Gastroesophageal sphincter (tissue), 3 donors: Measurements from ENCODE around the gene PKHD1.

Experiments used
- POLR2A ChIP-seq, 2 donors: fragments of 450-650 bp; IDR thresholded peaks; one replicate each; pipeline ENCODE4 v1.6.1; 2017; ENCODE audit warnings: antibody characterized with exemption in 2 of 2, mild to moderate bottlenecking in 2 of 2, moderate library complexity in 1 of 2
- POLR2AphosphoS5 ChIP-seq: sonication (generic); formaldehyde crosslinking; IDR thresholded peaks from one replicate; pipeline ENCODE4 v1.6.1; 2017; ENCODE audit warnings: antibody characterized with exemption
- TF ChIP-seq, protein P1 (sequence below), 4 experiments: fragments of 200-600 bp in 2 of 4; fragments of 450-650 bp in 2 of 4; sonication (generic) in 1 of 4; IDR thresholded peaks; one replicate each; pipeline ENCODE4 v1.5.1; 2017 to 2019; ENCODE audit warnings: antibody characterized with exemption in 4 of 4, mild to moderate bottlenecking in 2 of 4, moderate library complexity in 2 of 4

DNA sequence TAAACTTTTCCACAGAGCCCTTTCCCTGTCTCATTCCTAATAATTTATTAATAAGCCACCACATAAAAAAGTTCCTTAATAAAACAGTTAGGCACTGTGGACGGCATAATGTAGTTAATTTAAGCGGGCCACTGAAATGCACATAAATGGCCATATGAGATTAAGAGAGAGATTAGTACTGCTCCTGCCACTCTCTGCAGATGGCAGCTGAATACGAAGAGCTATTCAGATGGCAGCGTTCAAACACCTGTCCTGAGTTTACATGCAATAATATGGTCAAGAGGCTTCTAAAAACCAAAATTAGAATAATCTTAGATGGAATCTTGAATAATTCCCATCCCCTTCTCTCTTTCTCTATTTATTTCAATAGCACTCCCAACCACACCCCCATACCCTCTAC lies 461.8 kb downstream of the PKHD1 start:
- TF ChIP-seq POLR2AphosphoS5, result no peak
- TF ChIP-seq POLR2A (IDR thresholded peaks at IDR 0.05), result no peak
- TF ChIP-seq, protein P1, sequence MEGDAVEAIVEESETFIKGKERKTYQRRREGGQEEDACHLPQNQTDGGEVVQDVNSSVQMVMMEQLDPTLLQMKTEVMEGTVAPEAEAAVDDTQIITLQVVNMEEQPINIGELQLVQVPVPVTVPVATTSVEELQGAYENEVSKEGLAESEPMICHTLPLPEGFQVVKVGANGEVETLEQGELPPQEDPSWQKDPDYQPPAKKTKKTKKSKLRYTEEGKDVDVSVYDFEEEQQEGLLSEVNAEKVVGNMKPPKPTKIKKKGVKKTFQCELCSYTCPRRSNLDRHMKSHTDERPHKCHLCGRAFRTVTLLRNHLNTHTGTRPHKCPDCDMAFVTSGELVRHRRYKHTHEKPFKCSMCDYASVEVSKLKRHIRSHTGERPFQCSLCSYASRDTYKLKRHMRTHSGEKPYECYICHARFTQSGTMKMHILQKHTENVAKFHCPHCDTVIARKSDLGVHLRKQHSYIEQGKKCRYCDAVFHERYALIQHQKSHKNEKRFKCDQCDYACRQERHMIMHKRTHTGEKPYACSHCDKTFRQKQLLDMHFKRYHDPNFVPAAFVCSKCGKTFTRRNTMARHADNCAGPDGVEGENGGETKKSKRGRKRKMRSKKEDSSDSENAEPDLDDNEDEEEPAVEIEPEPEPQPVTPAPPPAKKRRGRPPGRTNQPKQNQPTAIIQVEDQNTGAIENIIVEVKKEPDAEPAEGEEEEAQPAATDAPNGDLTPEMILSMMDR (IDR thresholded peaks at IDR 0.05), result no peak
